GM12878 (cell line): Measurements from ENCODE around the gene ZNF763. TPM values are rescaled to one million over a fixed set of nuclear protein-coding genes. Genes with fewer than 3 reads are reported as not detected.

ENCODE experiments used
- ATF7 ChIP-seq: fragments of 450-650 bp; IDR thresholded peaks from 2 replicates; pipeline ENCODE4 v1.6.1; 2016; ENCODE audit warnings: low read depth, mild to moderate bottlenecking
- BCLAF1 ChIP-seq: fragments of 450-650 bp; IDR thresholded peaks from 2 replicates; pipeline ENCODE4 v1.6.1; 2017; ENCODE audit warnings: antibody characterized with exemption, mild to moderate bottlenecking, moderate library complexity
- CTCF ChIP-seq, 3 experiments: IDR thresholded peaks in 2 of 3; conservative IDR thresholded peaks in 1 of 3; 2 replicates each; pipeline ENCODE4 v1.5.1; 2011; ENCODE audit warnings: low read depth in 3 of 3, low read length in 3 of 3, mild to moderate bottlenecking in 3 of 3, control low read depth in 2 of 3, moderate library complexity in 2 of 3, inconsistent platforms in 1 of 3, mixed read lengths in 1 of 3; ENCODE audit not compliant: control insufficient read depth in 2 of 3, insufficient read depth in 1 of 3; ENCODE audit errors: extremely low read depth in 1 of 3
- EP300 ChIP-seq, 2 experiments: fragments of 150-350 bp in 1 of 2; IDR thresholded peaks; 2 replicates each; pipeline ENCODE4 v1.6.1; 2011 to 2012; ENCODE audit warnings: low read depth in 2 of 2, low read length in 2 of 2, borderline replicate concordance in 1 of 2, improper control_type of control experiment in 1 of 2, inconsistent platforms in 1 of 2; ENCODE audit not compliant: control insufficient read depth in 1 of 2
- ETV6 ChIP-seq, 2 experiments: fragments of 450-650 bp in 1 of 2; IDR thresholded peaks in 1 of 2; conservative IDR thresholded peaks in 1 of 2; 2 replicates each; pipeline ENCODE4 v1.6.1; 2014; ENCODE audit warnings: antibody characterized with exemption in 1 of 2, borderline replicate concordance in 1 of 2, low read depth in 1 of 2, mild to moderate bottlenecking in 1 of 2, moderate library complexity in 1 of 2
- KLF5 ChIP-seq: fragments of 450-650 bp; IDR thresholded peaks from 2 replicates; pipeline ENCODE4 v1.6.1; 2014; ENCODE audit warnings: mild to moderate bottlenecking; ENCODE audit not compliant: partially characterized antibody
- MEF2A ChIP-seq: IDR thresholded peaks from 2 replicates; pipeline ENCODE4 v1.6.1; 2011; ENCODE audit warnings: low read depth, mild to moderate bottlenecking, low read length, moderate library complexity; ENCODE audit not compliant: insufficient read depth
- NFYB ChIP-seq: IDR thresholded peaks from 2 replicates; pipeline ENCODE4 v1.6.1; 2011; ENCODE audit warnings: low read depth, mild to moderate bottlenecking, low read length, improper control_type of control experiment, moderate library complexity; ENCODE audit not compliant: insufficient read depth
- NKRF ChIP-seq: fragments of 450-650 bp; conservative IDR thresholded peaks from 2 replicates; pipeline ENCODE4 v1.6.1; 2017; ENCODE audit warnings: mild to moderate bottlenecking, moderate library complexity
- PRDM15 ChIP-seq: fragments of 450-650 bp; formaldehyde crosslinking; IDR thresholded peaks from 2 replicates; pipeline ENCODE4 v1.4.0; 2020; ENCODE audit warnings: mild to moderate bottlenecking, moderate library complexity
- SIX5 ChIP-seq: IDR thresholded peaks from 2 replicates; pipeline ENCODE4 v1.6.1; 2011; ENCODE audit warnings: mild to moderate bottlenecking, low read depth, low read length, moderate library complexity; ENCODE audit not compliant: severe bottlenecking
- SREBF1 ChIP-seq: IDR thresholded peaks from 2 replicates; pipeline ENCODE4 v1.6.1; 2012; ENCODE audit warnings: mild to moderate bottlenecking, low read length
- SREBF2 ChIP-seq: IDR thresholded peaks from 2 replicates; pipeline ENCODE4 v1.6.1; 2012; ENCODE audit warnings: mild to moderate bottlenecking, low read length
- ZNF217 ChIP-seq: fragments of 450-650 bp; IDR thresholded peaks from 2 replicates; pipeline ENCODE4 v1.6.1; 2017; ENCODE audit warnings: antibody characterized with exemption, mild to moderate bottlenecking
- ZZZ3 ChIP-seq: IDR thresholded peaks from 2 replicates; pipeline ENCODE4 v1.6.1; 2011; ENCODE audit warnings: low read depth; ENCODE audit not compliant: control insufficient read depth, insufficient read length
- polyA plus RNA-seq, 11 experiments: library from polyadenylated mRNA; depleted of rRNA in 4 of 11; unstranded in 6 of 11; stranded (reverse) in 5 of 11; fragments of >200 nt; fragmentation: Nextera tagmentation in 4 of 11; fragmentation: Illumina TruSeq in 1 of 11; extraction: Ambion mirVana in 4 of 11; extraction: Trizol in 1 of 11; gene quantifications; 1 replicate in 1 of 11; 2 replicates in 10 of 11; pipeline versions ENCODE4 v1.2.1 to v1.2.3, GENCODE V29; 2011 to 2016; ENCODE audit warnings: inconsistent platforms in 2 of 11, missing spikeins in 2 of 11, low read depth in 1 of 11
- total RNA-seq, 4 experiments: library from RNA; depleted of rRNA in 3 of 4; stranded (reverse); fragments of >200 nt in 3 of 4; fragmentation: Illumina TruSeq in 1 of 4; extraction: Trizol in 1 of 4; gene quantifications; 2 replicates each; pipeline versions ENCODE4 v1.2.1 to v1.2.3, GENCODE V29; 2013 to 2021

The ZNF763 gene
- total and polyA plus RNA-seq, 10 of the 15 experiments (the other 5 are each of a cell fraction or from before 2014, with no cell fraction given), result 0.62 to 1.8 (median 1.1) TPM

GRCh38 chr19:12000152-12000981 is 35.5 kb downstream of the ZNF763 start (continued):
- TF ChIP-seq ZZZ3 (no peak), SREBF2 (no peak), NFYB (no peak), KLF5 (peak; percentile 28), EP300 (IDR thresholded peaks at IDR 0.05; ENCODE audit: borderline replicate concordance in 1 of 2, control insufficient read depth in 1 of 2, low read depth in 2 of 2, low read length in 2 of 2) (peak; percentile 65 to 88; a peak in 2 of 4 replicates), SIX5 (no peak), ATF7 (peak; percentile 91), BCLAF1 (no peak), SREBF1 (no peak), MEF2A (0 out of 2 replicates have a peak, but pooled peaks have one; percentile 48), ETV6 (conservative IDR thresholded peaks at IDR 0.05 in 1 of 2, IDR thresholded peaks at IDR 0.05 in 1 of 2; ENCODE audit: borderline replicate concordance in 1 of 2, low read depth in 1 of 2) (no peak), PRDM15 (CRISPR knock-in tag) (no peak), NKRF (no peak; the same call in 1 of the 2 replicates), ZNF217 (peak; percentile 78; the same call in 1 of the 2 replicates), CTCF (IDR thresholded peaks at IDR 0.05 in 2 of 3, conservative IDR thresholded peaks at IDR 0.05 in 1 of 3; ENCODE audit: control insufficient read depth in 2 of 3, extremely low read depth in 1 of 3, insufficient read depth in 1 of 3, low read depth in 3 of 3, low read length in 3 of 3) (no peak)
